IPS-15b (cell line): ENCODE data around the gene PDE4B.

Source experiments
- H3K27me3 ChIP-seq: one replicate; pipeline ENCODE4 v1.6.1; 2013; ENCODE audit warnings: low read length; ENCODE audit not compliant: control insufficient read depth, insufficient read depth
- H3K36me3 ChIP-seq: one replicate; pipeline ENCODE4 v1.6.1; 2013; ENCODE audit warnings: low read length; ENCODE audit not compliant: control insufficient read depth, insufficient read depth
- H3K4me1 ChIP-seq: one replicate; pipeline ENCODE4 v1.6.1; 2013; ENCODE audit warnings: mild to moderate bottlenecking, low read length; ENCODE audit not compliant: control insufficient read depth, insufficient read depth
- H3K4me3 ChIP-seq: one replicate; pipeline ENCODE4 v1.5.1; 2013; ENCODE audit warnings: low read depth, low read length
- H3K9ac ChIP-seq: one replicate; pipeline ENCODE4 v1.6.1; 2013; ENCODE audit warnings: low read depth, mild to moderate bottlenecking, low read length
- H3K9me3 ChIP-seq: one replicate; pipeline ENCODE4 v1.6.1; 2013; ENCODE audit warnings: mild to moderate bottlenecking, low read length; ENCODE audit not compliant: control insufficient read depth, insufficient read depth

The PDE4B gene

GRCh38 chr1:66265268-66265667 lies 472.6 kb downstream of the PDE4B start:
- Histone ChIP-seq H3K27me3 (no peaks in the 10 kb centered on the region), H3K4me1 (no peaks in the 10 kb centered on the region), H3K9me3 (no peaks in the 10 kb centered on the region), H3K4me3 (no peak overlapping the region), H3K36me3 (no peaks in the 10 kb centered on the region), H3K9ac (no peak overlapping the region)

GRCh38 chr1:66265796-66266195 lies 473.1 kb downstream of the PDE4B start:
- H3K4me1 ChIP-seq = no peaks in the 10 kb centered on the region
- no peak overlapping the region for H3K4me3 ChIP-seq
- no peaks in the 10 kb centered on the region for H3K36me3 ChIP-seq
- H3K9me3 ChIP-seq = no peaks in the 10 kb centered on the region
- H3K9ac ChIP-seq = no peak overlapping the region
- no peaks in the 10 kb centered on the region for H3K27me3 ChIP-seq

GRCh38 chr1:66266350-66266749 lies 473.7 kb downstream of the PDE4B start:
- Histone ChIP-seq H3K9me3 (no peaks in the 10 kb centered on the region), H3K27me3 (no peaks in the 10 kb centered on the region), H3K4me3 (no peak overlapping the region), H3K36me3 (no peaks in the 10 kb centered on the region), H3K9ac (no peak overlapping the region), H3K4me1 (peaks cover 4% of the 10 kb centered on the region)

GRCh38 chr1:66266756-66267155 lies 474.1 kb downstream of the PDE4B start:
- no peaks in the 10 kb centered on the region for H3K9me3 ChIP-seq
- no peak overlapping the region for H3K4me3 ChIP-seq
- peaks cover 8% of the 10 kb centered on the region for H3K4me1 ChIP-seq
- H3K9ac ChIP-seq = no peak overlapping the region
- no peaks in the 10 kb centered on the region for H3K27me3 ChIP-seq
- H3K36me3 ChIP-seq = no peaks in the 10 kb centered on the region

GRCh38 chr1:66267201-66267940 lies 474.7 kb downstream of the PDE4B start:
- H3K36me3 ChIP-seq = no peaks in the 10 kb centered on the region
- H3K27me3 ChIP-seq = no peaks in the 10 kb centered on the region
- H3K4me1 ChIP-seq = peaks cover 10% of the 10 kb centered on the region
- no peak overlapping the region for H3K4me3 ChIP-seq
- H3K9ac ChIP-seq = no peak overlapping the region
- no peaks in the 10 kb centered on the region for H3K9me3 ChIP-seq

GRCh38 chr1:66269222-66269621 lies 476.5 kb downstream of the PDE4B start:
- Histone ChIP-seq H3K9me3 (no peaks in the 10 kb centered on the region), H3K4me3 (no peak overlapping the region), H3K9ac (no peak overlapping the region), H3K4me1 (peaks cover 10% of the 10 kb centered on the region), H3K36me3 (no peaks in the 10 kb centered on the region), H3K27me3 (no peaks in the 10 kb centered on the region)

- peaks cover 12% of the 10 kb centered on the region for H3K4me1 ChIP-seq
- H3K27me3 ChIP-seq = no peaks in the 10 kb centered on the region
- no peak overlapping the region for H3K9ac ChIP-seq
- H3K4me3 ChIP-seq = no peak overlapping the region
- no peaks in the 10 kb centered on the region for H3K36me3 ChIP-seq
- no peaks in the 10 kb centered on the region for H3K9me3 ChIP-seq
These were observed 477.6 kb downstream of the PDE4B start for GRCh38 chr1:66270119-66270812.

GRCh38 chr1:66271216-66271903 lies 478.7 kb downstream of the PDE4B start:
- Histone ChIP-seq H3K36me3 (no peaks in the 10 kb centered on the region), H3K4me3 (no peak overlapping the region), H3K4me1 (peaks cover 16% of the 10 kb centered on the region), H3K27me3 (no peaks in the 10 kb centered on the region), H3K9ac (no peak overlapping the region), H3K9me3 (no peaks in the 10 kb centered on the region)

GRCh38 chr1:66271904-66272254 lies 479.2 kb downstream of the PDE4B start:
- peaks cover 16% of the 10 kb centered on the region for H3K4me1 ChIP-seq
- no peak overlapping the region for H3K4me3 ChIP-seq

GRCh38 chr1:66273656-66274055 lies 481.0 kb downstream of the PDE4B start:
- Histone ChIP-seq H3K9me3 (no peaks in the 10 kb centered on the region), H3K9ac (no peak overlapping the region), H3K36me3 (no peaks in the 10 kb centered on the region), H3K4me3 (no peak overlapping the region), H3K4me1 (peaks cover 20% of the 10 kb centered on the region), H3K27me3 (no peaks in the 10 kb centered on the region)

More at GRCh38 chr1:66271904-66272254, 479.2 kb downstream of the PDE4B start:
- Histone ChIP-seq H3K9ac (no peak overlapping the region), H3K9me3 (no peaks in the 10 kb centered on the region), H3K27me3 (no peaks in the 10 kb centered on the region), H3K36me3 (no peaks in the 10 kb centered on the region)

GRCh38 chr1:66274634-66275033 lies 481.9 kb downstream of the PDE4B start:
- H3K9ac ChIP-seq = no peak overlapping the region
- no peaks in the 10 kb centered on the region for H3K9me3 ChIP-seq
- H3K36me3 ChIP-seq = no peaks in the 10 kb centered on the region
- H3K27me3 ChIP-seq = no peaks in the 10 kb centered on the region
- H3K4me3 ChIP-seq = no peak overlapping the region
- H3K4me1 ChIP-seq = peaks cover 24% of the 10 kb centered on the region

GRCh38 chr1:66275083-66275482 lies 482.4 kb downstream of the PDE4B start:
- Histone ChIP-seq H3K9ac (no peak overlapping the region), H3K36me3 (no peaks in the 10 kb centered on the region), H3K9me3 (no peaks in the 10 kb centered on the region), H3K4me3 (no peak overlapping the region), H3K4me1 (peaks cover 24% of the 10 kb centered on the region), H3K27me3 (no peaks in the 10 kb centered on the region)
